Lower leg skin (tissue), 4 donors: Measurements from ENCODE around the gene EBNA1BP2. TPM values are rescaled to one million over a fixed set of nuclear protein-coding genes. Genes with fewer than 3 reads are reported as not detected.

ENCODE experiments used
- DNase-seq, 2 donors: peaks; one replicate each; pipeline ENCODE4 v3.0.0-alpha.2; 2019; ENCODE audit warnings: low spot score in 2 of 2
- H3K4me3 ChIP-seq: fragments of 200-600 bp; sonication (generic); 2 replicates; pipeline ENCODE4 v1.5.1; 2017; ENCODE audit warnings: mild to moderate bottlenecking, low read depth; ENCODE audit not compliant: poor library complexity, severe bottlenecking
- CTCF ChIP-seq, 3 donors: fragments of 450-650 bp; IDR thresholded peaks; one replicate each; pipeline ENCODE4 v1.5.1; 2016; ENCODE audit warnings: antibody characterized with exemption in 3 of 3, mild to moderate bottlenecking in 3 of 3, moderate library complexity in 2 of 3
- POLR2A ChIP-seq, 2 donors: fragments of 450-650 bp; IDR thresholded peaks; one replicate each; pipeline ENCODE4 v1.6.1; 2016 to 2017; ENCODE audit warnings: antibody characterized with exemption in 2 of 2, mild to moderate bottlenecking in 1 of 2, moderate library complexity in 1 of 2
- WGBS, 2 donors: methylation state at CpG; one replicate each; pipeline ENCODE4 v1.1.5; 2018; 5-methylcytosine and 5-hydroxymethylcytosine counted together
- intact Hi-C: fragments of 100-400 bp; cut with DNase I; formaldehyde crosslinking; loops from one replicate; pipeline ENCODE4 v1.15.0; 2023; ENCODE audit warnings: low total_unique reads
- total RNA-seq, 4 donors: library from RNA; depleted of rRNA; stranded (reverse); fragments of >200 nt; gene quantifications; one replicate each; pipeline ENCODE4 v1.1.0, GENCODE V29; 2016

The EBNA1BP2 gene
- total RNA-seq, 4 donors from 2014 or later: 25.2 to 57.2 (median 43.0) TPM

DNA sequence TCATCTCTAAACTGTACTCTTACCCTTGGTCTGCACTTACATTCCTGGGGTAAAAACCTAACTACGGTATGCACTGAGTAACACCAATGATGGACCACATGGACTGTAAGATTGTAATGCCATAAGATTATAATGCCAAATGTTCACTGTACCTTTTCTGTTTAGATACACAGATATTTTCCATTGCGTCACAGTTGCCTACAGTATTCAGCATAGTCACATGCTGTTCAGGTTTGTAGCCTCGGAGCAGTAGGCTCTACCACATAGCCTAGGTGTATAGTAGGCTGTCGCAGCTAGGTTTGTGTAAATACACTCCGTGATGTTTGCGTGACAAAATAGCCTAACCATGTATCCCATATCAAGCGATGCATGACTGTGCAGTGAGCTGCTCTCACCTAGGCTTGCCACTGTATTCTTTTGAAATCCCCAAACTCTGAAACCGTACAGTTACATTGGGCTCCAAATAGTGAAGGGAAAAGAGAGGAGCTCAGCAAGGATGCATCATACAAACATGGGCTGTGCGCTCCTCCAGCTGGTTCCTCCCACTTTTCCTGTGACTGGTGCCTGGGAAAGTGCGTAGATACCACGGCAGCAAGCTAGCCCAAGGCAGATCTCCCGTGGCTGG, 35.3 kb upstream of the EBNA1BP2 start:
- DNase-seq: no peak
- 70 to 72% methylated on average over 12 of the region's 12 CpGs for WGBS, 2 donors
- TF ChIP-seq POLR2A (IDR thresholded peaks at IDR 0.05): no peak
- no peak for TF ChIP-seq CTCF (IDR thresholded peaks at IDR 0.05)
- H3K4me3 ChIP-seq: no peak overlapping the region
- intact Hi-C loops: no loop called here

- WGBS, 2 donors: 10 to 12% methylated on average over 10 of the region's 10 CpGs
- peak in 1 of 2 donors; percentile 82 for DNase-seq
- H3K4me3 ChIP-seq: no peak overlapping the region
- TF ChIP-seq POLR2A (IDR thresholded peaks at IDR 0.05) (no peak), CTCF (IDR thresholded peaks at IDR 0.05) (no peak)
- intact Hi-C loops: no loop called here
Measured at GRCh38 chr1:43206600-43207228, 34.6 kb upstream of the EBNA1BP2 start.

- WGBS, 2 donors: 78 to 79% methylated on average over 4 of the region's 4 CpGs
- peak in 1 of 2 donors; percentile 57 for DNase-seq
- H3K4me3 ChIP-seq: no peak overlapping the region
- intact Hi-C loops: no loop called here
- TF ChIP-seq POLR2A (IDR thresholded peaks at IDR 0.05) (no peak), CTCF (IDR thresholded peaks at IDR 0.05) (no peak)
Measured at GRCh38 chr1:43205671-43206070, 33.6 kb upstream of the EBNA1BP2 start.

- WGBS, 2 donors: 78 to 84% methylated on average over 1 of the region's 1 CpG
- no peak for DNase-seq
- H3K4me3 ChIP-seq: no peak overlapping the region
- TF ChIP-seq CTCF (IDR thresholded peaks at IDR 0.05) (no peak), POLR2A (IDR thresholded peaks at IDR 0.05) (no peak)
- intact Hi-C loops: no loop called here
Measured at GRCh38 chr1:43204394-43204793, 32.3 kb upstream of the EBNA1BP2 start.

GRCh38 chr1:43203859-43204258, 31.8 kb upstream of the EBNA1BP2 start:
- no peak overlapping the region for H3K4me3 ChIP-seq
- TF ChIP-seq POLR2A (IDR thresholded peaks at IDR 0.05): no peak
- TF ChIP-seq CTCF (IDR thresholded peaks at IDR 0.05): no peak
- no peak for DNase-seq
- 78 to 92% methylated on average over 3 of the region's 3 CpGs for WGBS, 2 donors
- intact Hi-C loops: no loop called here
